GM11168 (cell line): Measurements from ENCODE around the gene RPS6KB2.

Experiments
- in situ Hi-C: fragments of 300-500 bp; cut with MboI; formaldehyde crosslinking; loops from one replicate; pipeline ENCODE4 v1.12.0; 2022; ENCODE audit warnings: low sequenced_read_pairs; ENCODE audit not compliant: unreplicated experiment

RPS6KB2 gene

DNA sequence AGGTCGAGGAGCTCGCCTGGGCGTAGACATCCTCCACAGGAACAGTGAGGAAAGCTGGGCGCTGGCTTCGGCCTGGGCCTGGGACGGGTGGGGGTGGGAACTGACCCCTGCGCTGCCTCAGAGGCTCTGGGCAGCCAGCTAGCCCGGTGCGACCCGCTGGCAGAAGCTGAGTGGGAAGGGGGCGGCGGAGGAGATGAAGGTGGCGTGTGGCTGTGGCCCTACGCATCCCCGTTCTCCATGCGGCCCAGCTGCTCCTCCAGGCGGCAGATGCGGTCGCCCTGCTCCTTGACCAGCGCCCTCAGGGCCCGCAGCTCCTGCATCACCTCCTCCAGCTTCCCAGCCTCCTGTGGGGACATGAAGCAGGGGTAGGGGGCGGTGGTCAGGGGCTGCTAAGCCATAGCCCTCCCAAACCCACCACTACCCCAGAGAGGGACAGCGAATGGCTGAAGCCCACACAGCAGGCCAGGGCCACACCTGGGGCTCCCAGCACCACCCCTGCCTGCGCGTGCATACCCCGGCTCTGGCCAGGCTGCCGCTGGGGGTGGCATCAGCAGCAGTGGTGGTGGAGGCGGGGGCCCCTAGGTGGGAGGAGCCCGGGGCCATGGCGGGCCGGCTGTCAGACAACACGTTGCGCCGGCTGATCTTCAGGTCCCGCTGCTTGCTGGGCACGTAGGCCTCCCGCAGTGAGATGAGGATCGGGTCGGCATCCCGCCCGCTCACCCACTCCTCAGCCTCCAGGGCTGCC lies 10.0 kb downstream of the RPS6KB2 start:
- in situ Hi-C loops = no loop called here

DNA sequence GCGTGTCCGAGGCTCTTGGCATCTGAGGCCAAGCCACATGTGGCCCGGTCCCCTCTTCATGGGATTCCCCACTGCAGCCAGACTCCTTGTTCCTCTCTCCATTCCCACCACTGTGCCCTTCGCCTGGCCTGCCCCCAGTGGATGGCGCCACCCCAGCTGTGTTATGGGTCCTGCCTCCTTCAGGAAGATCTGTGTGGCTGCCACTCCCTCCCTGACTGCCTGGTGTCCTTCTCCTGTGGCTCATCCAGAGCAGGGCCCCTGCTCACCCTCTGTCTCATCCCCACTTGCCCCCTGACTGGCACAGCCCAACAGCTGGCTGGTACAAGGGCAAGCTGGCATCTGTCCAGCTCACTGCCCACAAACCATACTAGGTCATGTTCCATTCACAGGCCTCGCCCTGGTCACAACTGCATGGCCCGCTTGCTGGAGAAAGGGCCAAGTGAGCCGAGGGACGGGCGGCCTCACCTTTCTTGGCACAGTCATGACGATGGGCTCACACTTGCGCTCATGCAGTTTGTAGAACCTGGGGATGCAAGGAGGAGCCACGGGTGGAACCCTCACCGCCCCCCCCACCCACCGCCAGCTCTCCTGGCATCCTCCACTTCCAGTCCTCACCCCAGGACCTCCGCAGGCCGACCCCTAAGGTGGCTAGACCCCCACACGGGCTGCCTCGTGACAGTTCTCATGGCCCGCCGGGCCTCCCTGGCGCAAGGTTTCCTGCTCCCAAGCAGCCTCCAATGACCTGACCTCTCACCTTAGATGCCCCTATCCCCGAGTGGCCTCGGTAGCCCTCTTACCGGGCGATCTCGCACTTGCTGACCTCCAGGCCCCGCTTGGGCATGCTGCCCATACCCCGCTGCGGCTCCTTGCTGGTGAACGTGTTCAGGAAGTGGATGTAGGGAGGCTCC lies 11.3 kb downstream of the RPS6KB2 start:
- in situ Hi-C loops = no loop called here

- in situ Hi-C loops = no loop called here
These were observed 12.2 kb downstream of the RPS6KB2 start for GRCh38 chr11:67440229-67441097.

DNA sequence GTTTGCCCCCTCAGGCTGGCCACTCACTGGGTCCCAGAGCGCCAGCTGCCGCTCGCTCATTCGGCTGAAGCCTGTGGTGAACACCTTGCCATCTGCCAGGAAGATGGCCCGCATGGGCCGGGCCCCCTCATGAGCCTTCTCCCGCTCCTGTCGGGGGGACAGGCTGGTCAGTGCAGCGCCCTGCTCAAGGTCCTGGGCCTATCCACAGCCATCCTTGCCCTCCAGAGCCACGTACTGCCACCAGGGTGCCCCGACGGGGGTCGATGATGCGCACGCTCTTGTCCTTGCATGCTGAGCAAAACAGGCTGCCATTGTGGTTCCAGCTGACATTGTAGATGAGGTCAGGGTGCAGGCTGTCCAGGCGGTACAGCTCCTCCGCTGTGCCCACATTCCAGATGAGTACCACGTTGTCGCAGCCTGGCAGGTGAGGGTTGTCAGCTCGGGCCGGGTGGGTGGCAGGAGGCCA lies 12.8 kb downstream of the RPS6KB2 start:
- in situ Hi-C loops = no loop called here

GRCh38 chr11:67441731-67442351 lies 13.5 kb downstream of the RPS6KB2 start:
- in situ Hi-C loops = no loop called here

DNA sequence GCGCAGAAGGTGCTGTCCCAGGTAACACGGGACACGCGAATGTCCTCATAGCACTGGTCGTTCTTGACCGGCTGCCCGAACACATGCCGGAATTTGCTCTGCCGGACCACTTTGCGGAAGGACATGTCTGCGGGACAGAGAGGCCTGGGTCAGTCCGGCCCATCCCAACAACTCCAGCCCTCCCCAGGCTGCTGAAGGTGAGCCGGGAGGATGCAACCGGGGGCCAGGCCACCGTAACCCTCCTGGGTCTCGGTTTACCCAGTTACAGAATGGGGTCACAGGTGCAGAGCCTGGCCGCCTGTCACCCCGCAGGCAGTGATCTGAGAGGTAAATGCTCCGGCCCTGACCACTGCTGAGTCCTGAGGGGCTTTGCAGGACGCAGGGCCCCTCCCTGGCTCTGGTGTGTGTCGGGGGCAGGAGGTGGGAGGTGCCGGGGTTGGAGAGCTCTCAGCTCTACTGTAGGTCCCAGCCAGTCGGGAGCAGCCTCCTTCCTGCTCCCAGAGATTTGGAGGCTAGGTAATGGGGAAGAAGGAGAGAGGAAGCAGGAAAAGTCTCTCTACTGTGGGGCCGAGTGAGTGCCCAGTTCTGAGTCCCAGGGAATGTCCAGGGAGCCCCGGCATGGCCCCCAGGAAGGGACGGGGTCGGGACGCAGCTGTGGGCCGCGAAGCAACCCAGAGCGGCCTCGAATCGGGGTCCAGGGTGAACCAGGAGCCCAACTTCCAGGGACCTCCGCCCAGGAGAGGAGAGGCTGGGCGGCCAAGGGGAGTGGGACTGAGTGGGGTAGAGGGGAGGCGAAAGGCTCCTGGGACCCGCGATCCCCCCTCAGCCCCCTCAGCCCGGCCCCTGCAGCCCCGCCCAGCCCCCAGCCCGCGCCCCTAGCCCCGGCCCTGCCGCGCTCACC lies 14.5 kb downstream of the RPS6KB2 start:
- in situ Hi-C loops = no loop called here

- in situ Hi-C loops = no loop called here
These were observed 17.2 kb downstream of the RPS6KB2 start for GRCh38 chr11:67445515-67445914.

- in situ Hi-C loops = no loop called here
These were observed 19.9 kb downstream of the RPS6KB2 start for GRCh38 chr11:67448220-67448609.

DNA sequence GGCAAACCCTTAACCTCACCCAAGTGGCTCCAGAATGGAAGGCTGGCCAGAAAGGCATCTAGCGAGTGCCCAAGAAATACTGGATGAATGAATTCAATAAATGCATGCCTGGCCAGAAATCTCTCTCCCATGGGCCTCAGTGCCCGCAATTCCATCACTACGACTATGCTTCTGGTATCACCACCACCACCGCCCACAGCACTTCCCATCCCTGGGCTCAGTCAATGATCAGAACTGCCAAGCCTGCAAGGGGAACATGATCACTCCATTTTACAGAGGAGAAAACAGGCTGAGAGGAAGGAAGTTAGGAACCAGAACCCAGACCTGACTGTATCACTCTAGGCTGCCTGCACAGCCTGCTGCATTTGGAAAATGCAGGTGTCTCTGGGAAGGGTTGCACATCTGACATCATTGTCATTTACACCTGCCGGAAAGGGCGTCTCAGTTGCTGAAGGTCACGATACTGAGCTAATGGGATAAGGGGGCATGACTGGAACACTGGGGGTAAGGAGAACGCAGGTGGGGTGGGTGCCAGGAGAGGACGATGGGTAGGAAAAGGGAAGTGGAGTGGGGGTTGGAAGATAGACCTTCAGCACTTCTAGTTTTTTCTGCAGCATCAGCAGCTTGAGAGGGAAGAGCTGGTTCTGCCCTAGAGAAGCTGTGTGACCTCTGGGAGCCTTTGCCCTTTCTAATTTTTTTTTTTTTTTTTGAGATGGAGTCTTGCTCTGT lies 21.0 kb downstream of the RPS6KB2 start:
- in situ Hi-C loops = no loop called here

- in situ Hi-C loops = no loop called here
These were observed 22.7 kb downstream of the RPS6KB2 start for GRCh38 chr11:67450796-67451657.

DNA sequence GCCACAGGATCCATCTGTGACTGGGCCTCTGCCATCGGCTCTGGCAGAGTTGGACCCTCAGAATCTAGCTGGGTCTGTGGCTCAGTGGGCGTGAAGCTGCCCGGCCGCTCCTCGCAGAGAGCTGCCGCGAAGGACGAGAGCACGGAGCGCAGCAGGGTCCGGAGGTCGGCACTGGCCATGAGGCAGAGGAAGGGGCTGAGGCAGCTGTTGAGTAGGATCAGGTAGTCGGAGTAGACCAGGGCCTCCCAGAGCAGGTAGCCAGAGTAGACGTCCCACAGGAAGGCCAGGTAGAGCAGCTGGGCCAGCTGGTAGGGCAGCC lies 23.3 kb downstream of the RPS6KB2 start:
- in situ Hi-C loops = no loop called here

DNA sequence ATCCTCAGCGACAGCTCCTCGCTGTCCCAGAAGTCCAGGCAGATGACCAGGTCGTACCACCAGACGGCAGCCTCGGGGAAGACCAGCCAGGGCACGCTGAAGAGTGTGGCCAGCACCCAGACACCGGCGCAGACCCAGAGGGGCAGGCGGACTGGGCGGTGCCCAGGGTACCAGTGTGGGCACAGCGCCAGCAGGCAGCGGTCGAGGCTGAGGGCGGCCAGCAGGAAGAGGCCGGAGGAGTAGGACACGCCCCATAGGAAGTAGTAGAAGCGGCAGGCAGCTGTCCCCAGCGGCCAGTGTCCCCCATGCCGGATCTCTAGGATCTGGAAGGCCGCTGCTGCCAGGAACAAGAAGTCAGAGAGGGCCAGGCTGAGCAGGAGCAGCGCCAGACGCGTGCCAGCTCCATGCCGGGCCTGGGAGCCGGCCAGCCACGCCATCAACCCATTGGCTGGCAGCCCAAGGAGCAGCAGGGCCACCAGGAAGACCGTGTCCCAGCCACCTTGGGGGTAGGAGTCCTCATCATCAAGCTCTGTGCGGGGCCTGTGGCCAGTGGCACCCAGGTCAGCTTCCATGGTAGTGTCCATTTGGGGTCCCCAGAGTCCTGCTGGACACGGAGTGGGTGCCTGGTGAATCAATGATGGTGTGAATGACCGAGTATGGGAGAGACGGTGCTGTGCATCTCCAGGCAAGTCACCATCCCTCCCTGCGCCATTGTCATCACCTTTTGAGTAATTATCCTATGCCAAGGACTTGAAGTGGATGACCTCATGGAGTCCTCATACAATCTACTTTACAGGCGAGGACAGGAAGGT lies 24.1 kb downstream of the RPS6KB2 start, which contains the start of gene GPR152:
Gene GPR152, minus strand, starts transcription at position 589 of the 812 bp plus-strand sequence. Its CDS starts 5 bp downstream, at position 584.
- in situ Hi-C loops = no loop called here

GRCh38 chr11:67453816-67454732 lies 25.8 kb downstream of the RPS6KB2 start:
- in situ Hi-C loops = no loop called here

GRCh38 chr11:67455054-67455453 lies 26.8 kb downstream of the RPS6KB2 start, which contains the start of gene CABP4:
Gene CABP4, plus strand, starts transcription at chr11:67455354. Its CDS starts 70 bp downstream, at chr11:67455424.
- in situ Hi-C loops = no loop called here

GRCh38 chr11:67456068-67456705 lies 27.9 kb downstream of the RPS6KB2 start:
- in situ Hi-C loops = no loop called here
